KOPT-K1 (cell line): ENCODE measurements around the gene FAM149A.

ENCODE experiments used
- H3K27ac ChIP-seq: fragments of 200-600 bp; sonication (generic); 2 replicates; pipeline ENCODE4 v1.5.1; 2016; ENCODE audit warnings: antibody characterized with exemption, mild to moderate bottlenecking, low read depth, low read length; ENCODE audit not compliant: poor library complexity, severe bottlenecking
- H3K36me3 ChIP-seq: fragments of 200-600 bp; sonication (generic); 2 replicates; pipeline ENCODE4 v1.5.1; 2017; ENCODE audit warnings: antibody characterized with exemption, mild to moderate bottlenecking, low read length, moderate library complexity; ENCODE audit not compliant: insufficient read depth
- H3K9me3 ChIP-seq: fragments of 200-600 bp; sonication (generic); 2 replicates; pipeline ENCODE4 v1.5.1; 2017; ENCODE audit warnings: antibody characterized with exemption, low read length, mild to moderate bottlenecking; ENCODE audit not compliant: insufficient read depth, poor library complexity, severe bottlenecking

The FAM149A gene

DNA sequence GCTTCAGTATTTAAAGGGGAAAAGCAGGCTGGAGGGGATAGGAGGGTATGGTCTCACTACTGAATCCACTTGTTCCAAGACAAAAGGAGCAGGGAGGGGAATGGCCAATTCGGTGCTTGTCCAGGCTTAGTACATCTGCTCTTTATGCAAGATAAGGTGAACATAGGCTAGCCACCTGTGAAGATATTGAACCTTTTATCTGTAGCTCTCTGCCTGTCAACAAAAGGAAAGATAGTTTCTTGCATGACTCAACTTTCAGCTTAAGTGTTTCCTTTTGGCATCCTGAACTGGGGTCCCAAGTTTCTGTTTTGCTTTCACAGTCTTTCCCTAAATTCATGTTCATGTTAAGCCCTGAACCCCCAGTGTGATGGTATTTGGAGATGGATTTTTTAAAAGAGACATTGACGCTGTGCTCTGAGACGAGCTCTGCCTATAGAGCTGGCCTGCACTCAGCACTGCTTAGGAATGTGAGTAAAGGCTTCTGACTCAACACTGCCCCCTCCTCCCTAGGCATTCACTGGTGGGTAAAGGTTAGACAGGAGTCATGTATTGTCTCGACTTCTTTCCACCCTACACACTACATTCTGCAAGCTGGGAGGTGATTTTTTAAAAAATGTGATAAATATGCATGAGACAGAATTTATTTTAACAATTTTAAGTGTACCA lies 28.2 kb downstream of the FAM149A start:
- Histone ChIP-seq H3K9me3 (no peaks in the 10 kb centered on the region), H3K27ac (no peak overlapping the region), H3K36me3 (no peaks in the 10 kb centered on the region)

DNA sequence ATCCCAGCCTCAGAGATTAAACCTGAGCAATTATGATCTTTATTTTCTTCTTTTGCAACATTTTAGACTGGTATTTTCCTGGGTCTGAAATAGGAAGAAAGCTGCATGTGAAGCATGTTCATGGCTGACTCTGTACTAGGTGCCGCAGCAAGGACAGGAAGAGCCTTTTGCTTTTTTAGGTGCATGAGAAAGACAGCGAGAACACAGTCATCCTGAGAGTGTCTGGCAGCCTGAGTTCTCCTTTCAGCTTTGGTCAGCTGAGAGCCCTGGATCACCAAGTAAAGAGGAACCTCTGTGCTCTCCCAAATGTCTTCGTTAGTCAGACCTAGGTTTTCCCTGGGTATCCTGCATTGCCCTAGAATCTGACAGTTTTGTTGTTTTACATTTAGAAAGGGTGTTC lies 29.8 kb downstream of the FAM149A start:
- no peaks in the 10 kb centered on the region for H3K36me3 ChIP-seq
- H3K9me3 ChIP-seq, result no peaks in the 10 kb centered on the region
- no peak overlapping the region for H3K27ac ChIP-seq

DNA sequence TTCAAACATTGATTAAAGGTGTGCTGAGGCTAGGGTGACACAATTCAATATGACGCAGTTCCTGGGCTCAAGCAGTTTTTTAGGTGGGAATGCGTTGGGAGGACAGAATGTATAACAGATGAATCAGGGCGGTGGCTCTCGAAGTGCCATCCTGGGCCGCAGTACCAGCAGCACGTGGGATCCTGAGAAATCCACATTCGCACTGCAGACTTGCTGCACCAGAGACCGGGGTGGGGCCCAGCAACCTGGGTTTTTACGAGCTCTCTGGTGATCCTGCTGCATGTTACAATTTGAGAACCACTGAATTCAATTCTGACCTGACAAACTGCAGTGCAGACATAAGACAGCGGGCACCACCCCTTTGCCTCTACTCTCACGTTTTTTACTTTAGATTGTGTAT lies 30.4 kb downstream of the FAM149A start:
- Histone ChIP-seq H3K27ac (no peak overlapping the region), H3K36me3 (no peaks in the 10 kb centered on the region), H3K9me3 (no peaks in the 10 kb centered on the region)

DNA sequence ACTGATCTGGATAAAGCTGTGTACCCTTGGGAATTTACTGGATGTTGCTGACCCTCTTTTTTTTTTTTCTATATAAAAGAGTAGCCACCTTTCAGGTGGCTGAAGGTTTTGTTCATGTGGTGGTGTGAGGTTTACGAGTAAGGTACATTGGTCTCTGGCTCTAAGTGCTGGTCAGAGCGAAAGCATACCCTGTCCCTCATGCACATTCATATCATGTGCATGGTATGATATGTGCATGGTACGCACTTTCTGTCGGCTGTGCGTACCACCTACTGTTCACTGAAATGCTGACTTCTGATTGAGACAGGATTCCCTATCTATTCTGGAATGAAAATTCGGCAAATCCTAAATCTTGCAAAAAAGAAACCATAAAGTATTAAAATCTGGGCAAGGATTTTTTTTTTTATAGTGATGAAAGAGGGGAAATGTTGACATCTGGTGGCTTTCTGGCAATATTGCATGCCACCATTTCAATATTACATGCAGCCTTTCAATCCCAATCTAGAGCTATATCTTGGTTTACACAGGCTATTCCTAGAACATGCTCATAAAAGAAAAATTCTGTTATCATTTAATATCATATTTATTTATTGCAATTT lies 32.8 kb downstream of the FAM149A start:
- H3K36me3 ChIP-seq, result no peaks in the 10 kb centered on the region
- no peaks in the 10 kb centered on the region for H3K9me3 ChIP-seq
- no peak overlapping the region for H3K27ac ChIP-seq

DNA sequence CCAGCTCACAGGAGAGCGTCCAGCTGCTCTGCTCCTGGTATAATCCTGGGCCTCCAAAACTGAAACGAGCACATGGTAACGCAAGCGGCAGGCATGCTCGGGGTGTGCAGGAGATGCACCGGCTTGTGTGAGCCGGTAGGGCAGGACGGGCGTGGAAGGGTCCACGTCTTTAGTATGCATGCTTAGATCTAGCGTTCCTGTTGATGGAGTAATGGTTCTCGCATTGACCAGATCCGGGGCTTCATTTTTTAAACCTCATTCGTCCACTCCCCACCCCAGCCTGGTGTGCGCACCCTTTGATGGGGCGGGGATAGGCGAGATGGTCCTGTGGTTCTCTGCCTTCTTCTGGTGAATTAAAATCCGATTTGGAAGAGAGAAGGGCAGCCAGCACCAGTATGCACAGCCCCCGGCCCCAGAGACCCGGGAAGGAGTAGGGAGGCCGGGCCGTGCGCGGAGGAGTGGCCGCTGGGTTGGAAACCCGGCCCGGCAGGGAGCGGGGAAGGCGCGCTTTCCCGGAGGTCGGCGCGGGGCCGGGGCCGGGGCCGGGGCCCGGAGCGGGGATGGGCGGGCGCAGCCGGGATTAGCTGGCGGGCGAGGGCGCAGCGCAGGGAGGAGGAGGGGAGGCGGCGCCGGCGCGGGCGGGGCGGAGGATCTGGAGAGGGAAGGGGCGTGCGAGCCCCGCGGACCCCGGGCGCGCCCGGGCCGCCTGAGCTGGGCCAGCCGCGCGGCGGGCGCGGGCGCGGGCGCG lies 39.9 kb downstream of the FAM149A start:
- Histone ChIP-seq H3K36me3 (no peaks in the 10 kb centered on the region), H3K9me3 (no peaks in the 10 kb centered on the region), H3K27ac (no peak overlapping the region)

DNA sequence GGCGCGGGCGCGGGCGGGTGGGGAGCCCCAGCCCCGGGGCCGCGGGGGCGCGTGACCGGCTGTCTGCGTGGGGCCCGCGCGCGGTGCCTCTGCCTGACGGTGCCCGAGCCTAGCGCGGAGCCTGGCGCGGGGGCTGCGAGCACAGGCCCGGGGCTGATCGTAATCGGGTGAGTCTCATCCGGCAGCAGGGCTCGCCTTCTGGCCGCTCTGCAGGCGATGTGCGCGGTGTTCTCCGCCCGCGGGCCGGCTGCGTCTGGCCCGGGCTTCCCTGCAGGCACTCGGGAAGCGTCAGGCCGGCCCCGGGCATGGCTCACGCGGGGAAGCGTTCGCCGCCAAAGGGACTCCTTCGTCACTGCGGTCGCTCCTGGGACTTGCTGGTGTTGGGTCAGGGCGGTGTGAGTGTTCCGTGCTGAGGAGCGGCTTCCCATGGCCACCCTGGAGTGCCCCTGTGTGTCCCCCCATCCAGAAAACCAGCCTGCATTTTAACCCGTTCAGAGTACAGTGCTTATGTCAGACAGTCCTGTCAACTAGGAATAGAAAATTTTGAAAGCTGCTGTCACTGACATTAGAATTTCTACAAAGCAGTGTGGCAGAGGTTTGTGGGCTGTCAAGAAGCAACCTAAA lies 40.6 kb downstream of the FAM149A start:
- no peaks in the 10 kb centered on the region for H3K36me3 ChIP-seq
- no peak overlapping the region for H3K27ac ChIP-seq

DNA sequence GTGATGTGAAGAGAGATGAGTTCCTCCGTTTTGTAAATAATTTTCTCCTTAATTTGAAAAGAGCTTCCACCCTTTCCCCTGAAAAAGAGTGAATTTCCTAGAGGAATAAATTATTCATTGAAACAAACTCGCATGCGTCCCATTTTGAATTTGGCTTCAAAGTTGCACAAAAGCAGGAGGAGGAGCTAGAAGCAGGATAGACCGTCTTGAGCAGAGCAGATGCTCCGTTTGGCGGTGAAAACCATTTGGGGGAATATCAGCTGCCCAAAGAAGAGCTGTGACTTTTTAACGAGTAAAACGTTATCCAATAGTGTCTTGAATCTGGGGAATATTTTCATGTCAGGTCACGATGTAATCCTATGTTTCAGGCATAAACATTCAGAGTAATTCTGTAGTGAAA lies 42.0 kb downstream of the FAM149A start:
- Histone ChIP-seq H3K36me3 (no peaks in the 10 kb centered on the region), H3K27ac (no peak overlapping the region), H3K9me3 (no peaks in the 10 kb centered on the region)

More for the DNA sequence above, 40.6 kb downstream of the FAM149A start:
- no peaks in the 10 kb centered on the region for H3K9me3 ChIP-seq

DNA sequence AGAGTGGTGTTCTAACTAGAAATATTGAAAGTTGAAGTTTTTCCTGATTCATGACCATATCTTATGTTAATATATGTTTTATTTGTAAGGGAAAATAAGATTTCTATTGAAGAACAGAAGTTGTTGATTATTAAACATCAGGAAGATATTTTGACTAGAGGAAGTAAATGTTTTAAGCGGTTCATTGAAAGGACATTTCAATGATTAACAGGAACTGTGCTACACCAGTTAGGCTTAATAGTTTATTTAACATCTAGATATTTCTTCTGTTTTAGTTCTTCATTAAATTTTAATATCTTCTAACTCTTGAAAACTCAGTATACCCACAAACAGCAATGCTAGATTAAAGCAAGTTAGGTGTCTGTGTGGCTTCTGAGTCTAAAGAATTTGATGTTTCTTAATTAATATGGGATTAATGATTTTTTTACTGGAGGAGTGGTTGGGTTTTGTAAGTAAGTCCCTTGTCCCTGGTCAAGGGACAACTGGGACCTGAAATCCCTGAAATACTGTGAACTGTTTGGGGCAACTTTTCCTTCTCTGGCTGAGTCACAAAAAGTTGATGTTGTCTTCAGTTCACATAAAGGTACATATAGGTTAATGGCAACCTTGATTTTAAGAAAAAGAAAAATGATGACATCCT lies 44.0 kb downstream of the FAM149A start:
- no peak overlapping the region for H3K27ac ChIP-seq
- no peaks in the 10 kb centered on the region for H3K9me3 ChIP-seq
- no peaks in the 10 kb centered on the region for H3K36me3 ChIP-seq

DNA sequence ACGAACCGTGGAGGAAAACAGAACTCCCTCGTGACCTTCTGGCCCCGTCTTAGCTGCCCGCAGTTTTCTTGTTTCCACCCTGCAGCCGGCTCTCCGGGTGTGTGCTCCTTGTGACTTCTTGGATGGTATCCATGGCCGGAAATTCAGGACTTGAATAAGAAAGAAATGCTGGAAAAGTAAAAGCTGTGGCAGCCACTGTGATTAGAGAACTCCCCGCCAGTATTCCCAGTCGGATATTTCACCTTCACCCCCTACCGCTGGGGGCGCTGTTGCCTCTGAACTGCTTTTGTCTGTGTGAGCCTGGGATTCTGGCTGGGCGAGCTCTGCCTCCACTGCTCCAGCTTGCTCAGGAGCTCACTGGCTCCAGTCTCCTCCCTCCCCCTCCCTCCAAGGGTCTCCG lies 45.4 kb downstream of the FAM149A start:
- no peak overlapping the region for H3K27ac ChIP-seq
- H3K36me3 ChIP-seq, result no peaks in the 10 kb centered on the region
- no peaks in the 10 kb centered on the region for H3K9me3 ChIP-seq

DNA sequence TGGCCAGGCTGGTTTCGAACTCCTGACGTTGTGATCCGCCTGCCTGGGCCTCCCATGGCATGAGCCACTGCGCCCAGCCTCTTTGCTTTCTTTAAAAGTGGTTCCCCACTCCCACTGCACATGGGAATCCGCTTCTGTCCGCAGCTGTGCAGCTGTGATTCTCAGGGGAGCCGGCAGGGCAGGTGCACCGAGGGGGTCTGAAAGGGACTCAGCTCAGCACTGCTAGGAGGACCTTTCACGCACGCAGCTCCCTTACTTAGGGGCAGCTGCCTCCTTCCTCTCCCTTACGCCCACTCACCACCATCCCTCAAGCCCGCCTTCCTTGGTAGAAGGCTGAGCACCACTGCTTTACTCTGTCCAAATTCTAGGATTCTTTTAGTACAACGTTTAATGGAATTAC lies 46.4 kb downstream of the FAM149A start:
- no peaks in the 10 kb centered on the region for H3K9me3 ChIP-seq
- H3K36me3 ChIP-seq, result no peaks in the 10 kb centered on the region
- no peak overlapping the region for H3K27ac ChIP-seq

DNA sequence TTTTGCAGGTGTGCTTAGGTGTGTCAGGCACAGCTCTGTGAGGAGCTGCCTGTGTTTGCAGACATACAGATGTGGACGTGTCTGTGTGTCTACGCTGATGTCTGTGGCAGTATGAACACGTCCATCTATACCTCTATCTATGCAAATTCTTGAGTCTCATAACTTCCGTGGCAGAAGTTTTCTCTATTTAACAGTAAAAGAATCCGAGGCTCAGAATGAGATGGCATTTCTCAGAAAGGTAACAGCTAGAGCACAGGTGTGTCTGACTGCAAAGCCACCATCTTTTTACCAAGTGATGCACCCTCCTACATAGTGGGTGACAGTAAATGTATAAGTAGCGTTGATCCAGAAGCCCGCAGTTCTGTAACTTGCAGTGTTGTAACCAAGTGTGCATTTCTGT lies 47.0 kb downstream of the FAM149A start:
- H3K9me3 ChIP-seq, result no peaks in the 10 kb centered on the region
- no peak overlapping the region for H3K27ac ChIP-seq
- H3K36me3 ChIP-seq, result no peaks in the 10 kb centered on the region

DNA sequence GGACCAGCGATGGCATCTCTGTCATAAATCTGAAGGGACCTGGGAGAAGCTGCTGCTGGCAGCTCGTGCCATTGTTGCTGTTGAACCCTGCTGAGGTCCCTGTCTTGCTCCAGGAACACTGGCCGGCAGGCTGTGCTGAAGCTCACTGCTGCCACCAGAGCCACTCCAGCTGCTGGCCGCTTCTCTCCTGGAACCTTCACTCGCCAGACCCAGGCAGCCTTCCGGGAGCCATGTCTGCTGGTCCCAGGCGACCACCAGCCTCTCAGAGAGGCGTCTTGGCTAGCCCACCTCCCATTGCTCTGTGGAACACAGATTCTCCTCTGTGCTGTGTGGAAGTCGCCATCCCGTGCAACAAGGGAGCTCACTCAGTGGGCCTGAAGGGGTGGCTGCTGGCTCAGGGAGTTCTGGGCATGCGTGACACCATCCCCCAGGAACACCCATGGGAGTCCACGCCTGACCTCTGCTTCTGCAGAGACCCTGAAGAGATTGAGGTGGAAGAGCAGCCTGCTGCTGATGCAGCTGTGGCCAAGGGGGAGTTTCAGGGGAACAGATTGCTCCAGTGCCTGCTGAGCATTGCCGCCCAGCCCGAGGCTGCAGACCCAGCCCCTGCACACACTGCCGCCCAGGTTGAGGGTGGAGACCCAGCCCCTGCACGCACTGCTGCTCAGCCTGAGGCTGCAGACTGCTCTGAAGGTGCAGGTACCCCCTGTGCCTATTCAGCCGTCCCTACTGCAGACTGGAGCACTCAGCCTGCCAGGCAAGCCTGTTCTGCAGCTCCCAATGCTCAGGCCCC lies 53.7 kb downstream of the FAM149A start:
- no peaks in the 10 kb centered on the region for H3K36me3 ChIP-seq
- H3K27ac ChIP-seq, result no peak overlapping the region
- no peaks in the 10 kb centered on the region for H3K9me3 ChIP-seq

DNA sequence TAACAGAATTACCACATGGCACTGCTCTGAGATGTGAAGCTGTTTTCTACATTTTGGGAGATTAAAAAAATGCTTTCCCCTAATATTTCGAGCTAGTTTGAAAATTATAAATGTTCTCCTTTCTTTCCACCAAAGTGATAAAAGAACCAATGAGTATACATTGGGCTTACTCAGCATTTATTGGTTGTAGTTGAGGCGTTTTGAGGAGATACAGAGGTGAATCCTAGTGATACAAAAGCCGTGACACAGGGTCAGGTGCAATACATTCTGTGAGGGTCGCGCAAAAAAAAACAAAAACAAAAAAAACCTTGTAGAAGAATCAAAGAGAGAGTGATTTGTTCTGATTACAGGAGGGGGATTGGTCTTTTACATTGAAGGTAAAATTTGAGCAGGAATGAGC lies 54.5 kb downstream of the FAM149A start:
- H3K36me3 ChIP-seq, result no peaks in the 10 kb centered on the region
- H3K27ac ChIP-seq, result no peak overlapping the region
- no peaks in the 10 kb centered on the region for H3K9me3 ChIP-seq

DNA sequence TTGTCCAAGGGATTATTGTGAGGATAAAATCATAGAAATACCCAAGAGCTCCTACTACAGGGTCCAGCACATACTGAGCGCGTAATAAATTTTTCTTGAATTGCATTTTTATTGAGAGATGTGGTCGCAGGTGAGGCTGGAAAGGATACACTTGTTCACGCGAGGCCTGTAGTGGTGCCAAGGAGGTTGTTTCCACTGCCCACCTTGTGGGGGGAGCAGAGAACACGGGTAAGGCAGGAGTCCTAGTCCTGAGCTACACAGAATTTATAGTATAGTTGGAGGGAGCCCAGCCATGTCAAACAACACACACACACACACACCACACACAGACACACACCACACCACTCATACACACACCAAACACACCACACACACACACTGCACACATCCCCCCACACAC lies 55.1 kb downstream of the FAM149A start:
- H3K36me3 ChIP-seq, result no peaks in the 10 kb centered on the region

More for the DNA sequence above, 55.1 kb downstream of the FAM149A start:
- no peak overlapping the region for H3K27ac ChIP-seq
- H3K9me3 ChIP-seq, result no peaks in the 10 kb centered on the region
